HG03520 (cell line): ENCODE measurements around the gene GALT.

Source experiments
- ATAC-seq: cut with Tn5 transposase; IDR thresholded peaks from one replicate; pipeline ENCODE4 v1.9.1; 2021; ENCODE audit warnings: mild to moderate bottlenecking, moderate library complexity; ENCODE audit not compliant: unreplicated experiment

GALT gene

DNA sequence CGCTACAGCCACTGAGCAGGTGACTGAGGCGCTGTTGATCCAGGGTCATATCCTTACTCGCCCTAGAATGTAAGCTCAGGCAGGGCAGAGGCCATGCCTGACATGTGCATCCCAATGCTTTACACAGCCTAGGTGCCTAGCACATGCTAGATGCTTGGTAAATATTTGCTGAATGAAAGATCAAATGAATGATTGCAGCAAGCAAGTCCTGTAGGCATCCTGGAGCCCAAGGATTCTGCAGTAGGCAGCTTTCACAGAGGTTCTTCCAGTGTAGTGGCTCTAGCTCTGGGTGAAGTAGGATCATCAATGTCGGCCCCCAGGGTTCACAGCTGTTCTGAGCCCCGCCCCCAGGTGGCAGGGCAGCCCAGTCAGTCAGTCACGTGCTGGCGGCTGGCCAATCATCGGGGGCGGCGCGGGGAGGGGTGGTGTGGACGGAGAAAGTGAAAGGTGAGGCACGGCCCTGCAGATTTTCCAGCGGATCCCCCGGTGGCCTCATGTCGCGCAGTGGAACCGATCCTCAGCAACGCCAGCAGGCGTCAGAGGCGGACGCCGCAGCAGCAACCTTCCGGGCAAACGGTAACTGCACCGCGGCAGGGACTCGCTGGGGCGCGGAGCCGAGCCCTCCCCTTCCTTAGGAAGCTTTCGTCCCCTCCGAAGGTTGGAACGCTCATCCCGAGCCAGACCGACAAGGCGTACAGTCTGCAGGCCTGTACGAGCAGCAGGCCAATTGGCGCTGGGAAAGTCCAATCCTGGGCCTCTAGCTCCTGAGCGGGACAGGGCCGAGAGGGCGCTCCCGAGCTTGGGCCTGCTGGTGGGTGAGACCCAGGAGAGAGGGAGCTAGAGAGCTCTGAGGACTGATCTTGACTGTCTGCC lies at the start of gene GALT:
TSS of gene GALT (plus strand) at position 465 of the 873 bp plus-strand sequence. CDS start at position 495, 30 bp downstream.
- ATAC-seq = peak; percentile 80

DNA sequence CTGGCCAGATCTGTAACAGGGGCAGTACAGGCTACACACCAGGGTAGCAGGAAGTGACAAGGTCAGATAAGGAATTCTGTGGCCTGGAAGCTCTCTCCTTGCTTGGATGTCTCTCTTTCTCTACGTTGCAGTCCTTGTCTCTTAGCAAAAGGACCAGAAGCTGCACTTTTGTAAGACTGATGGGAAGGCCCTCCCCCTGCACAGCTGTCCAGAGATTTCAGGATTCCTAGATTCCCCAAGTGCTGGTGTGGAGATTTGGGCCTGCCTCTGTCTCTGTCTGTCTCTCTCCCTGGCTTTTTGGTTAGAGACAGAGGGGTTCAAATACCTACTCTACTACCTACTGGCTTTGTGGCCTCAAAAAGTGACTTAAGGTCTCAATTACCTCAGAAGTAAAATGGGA lies 46.9 kb upstream of the GALT start:
- ATAC-seq = no peak

GRCh38 chr9:34600908-34601307 lies 45.6 kb upstream of the GALT start:
- no peak for ATAC-seq

- no peak for ATAC-seq
Observed at GRCh38 chr9:34601937-34602573, 44.4 kb upstream of the GALT start.

DNA sequence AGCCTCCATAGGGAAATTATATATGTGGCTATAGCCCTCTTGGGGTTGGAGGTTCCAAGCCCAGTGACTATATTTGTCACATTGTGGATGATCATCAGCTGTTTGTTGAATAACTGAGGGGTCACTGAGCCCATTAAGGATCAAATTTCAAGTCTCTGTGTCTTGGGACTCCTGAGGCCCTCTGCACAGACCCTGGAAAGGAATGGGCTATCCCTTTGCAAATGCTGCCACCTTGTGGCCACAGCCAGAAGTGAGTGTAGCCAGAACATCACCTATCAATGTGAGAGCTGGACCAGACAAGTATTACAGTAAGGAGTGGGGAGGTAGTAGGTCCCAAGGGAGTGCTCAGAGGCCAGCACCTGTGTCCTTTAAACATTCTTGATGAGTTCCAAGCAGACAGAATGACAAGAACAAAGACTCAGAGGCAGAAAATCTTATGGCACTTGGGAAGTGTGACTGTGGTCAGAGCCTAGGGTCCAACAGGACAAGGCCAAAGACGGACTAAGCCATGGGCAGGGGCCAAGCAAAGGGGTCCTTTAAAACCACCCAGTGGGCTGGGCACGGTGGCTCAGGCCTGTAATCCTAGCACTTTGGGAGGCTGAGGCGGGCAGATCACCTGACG lies 42.8 kb upstream of the GALT start:
- ATAC-seq = peak; percentile 48

- ATAC-seq = no peak
Observed at GRCh38 chr9:34606190-34606589, 40.3 kb upstream of the GALT start.

DNA sequence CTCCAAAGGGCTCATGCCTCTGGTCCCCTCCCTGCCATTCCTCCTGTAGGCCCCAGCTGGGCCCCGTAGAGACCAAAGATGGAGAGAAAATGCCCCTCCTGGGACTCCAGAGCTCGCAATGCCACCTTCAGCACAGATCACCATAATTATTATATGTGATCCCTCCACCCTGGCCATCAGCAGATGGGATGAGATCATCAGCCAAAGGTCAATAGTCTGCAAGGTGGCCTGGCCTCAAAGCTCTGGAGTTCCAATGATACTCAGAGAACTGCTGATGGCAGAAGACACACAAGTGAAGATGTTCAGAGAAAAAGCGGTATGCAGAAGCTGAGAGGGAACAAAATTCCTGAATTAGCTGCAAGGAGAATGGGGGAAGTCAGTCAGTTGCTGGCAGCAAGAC lies 39.6 kb upstream of the GALT start:
- no peak for ATAC-seq

DNA sequence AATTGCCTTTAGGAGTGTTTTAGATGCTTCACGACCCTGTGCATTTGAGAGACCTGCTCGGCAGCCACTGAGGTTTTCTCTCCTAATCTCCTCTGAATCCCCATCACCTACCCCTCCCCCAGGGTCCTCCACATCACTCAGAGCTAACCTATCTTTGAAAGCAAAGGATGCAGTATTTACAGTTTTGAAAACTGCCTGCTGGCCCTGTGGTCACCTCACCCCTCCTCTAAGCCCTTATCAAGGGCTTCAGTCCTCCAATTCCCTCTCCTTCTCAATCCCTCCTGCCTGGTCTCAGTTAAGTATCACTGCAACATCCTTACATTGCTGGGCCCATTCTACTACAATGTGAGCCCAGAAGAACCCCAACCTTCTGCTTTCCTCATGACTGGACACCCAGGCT lies 39.1 kb upstream of the GALT start:
- no peak for ATAC-seq

- no peak for ATAC-seq
Observed at GRCh38 chr9:34610434-34611206, 35.9 kb upstream of the GALT start.

- ATAC-seq = no peak
Observed at GRCh38 chr9:34611251-34611810, 35.1 kb upstream of the GALT start.

DNA sequence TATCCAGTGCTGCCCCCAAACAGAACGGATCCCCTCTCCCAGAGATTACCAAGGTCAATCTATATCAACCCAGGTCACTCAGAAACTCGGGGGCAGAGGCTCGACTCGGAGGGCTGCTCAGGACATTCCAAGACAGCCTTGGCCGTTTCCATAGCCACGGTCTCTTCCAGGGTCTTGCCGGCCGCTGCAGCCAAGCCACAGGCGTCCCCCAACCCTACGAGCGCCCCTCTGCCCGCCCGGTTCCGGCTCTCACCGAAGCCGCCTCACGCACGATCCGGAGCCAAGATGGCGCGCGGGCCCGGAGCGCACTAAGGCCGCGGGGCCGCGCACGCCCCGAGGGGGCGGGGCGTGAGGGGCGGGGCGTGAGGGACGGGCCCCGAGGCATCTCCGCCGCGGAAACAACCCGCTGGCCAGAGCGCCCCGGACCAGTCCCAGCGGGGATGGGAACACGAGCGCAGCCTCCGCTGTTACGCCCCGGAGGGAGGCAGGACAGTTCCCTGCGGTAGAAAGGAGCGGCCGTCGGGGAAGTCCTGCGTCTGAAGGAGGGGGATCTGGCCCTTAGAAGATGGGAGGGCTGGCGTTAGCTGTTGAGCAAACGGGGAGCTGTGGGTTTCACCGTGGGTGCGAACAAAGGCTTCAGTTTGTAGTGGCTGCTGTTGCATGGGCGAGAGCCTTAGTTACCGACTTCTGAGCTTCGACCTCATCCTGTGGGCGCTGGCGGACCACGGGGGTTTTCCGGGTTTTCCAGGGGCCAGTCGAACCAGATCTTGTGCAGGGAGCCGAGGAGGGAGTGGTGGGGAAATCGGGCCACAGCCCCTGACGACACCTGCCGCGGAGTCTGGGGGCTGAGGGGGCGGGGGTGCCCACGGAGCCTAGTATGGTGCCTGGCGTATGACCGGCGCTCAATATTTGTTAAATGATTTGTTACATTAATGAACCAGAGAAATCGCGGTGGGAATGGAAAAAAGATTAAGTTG lies 34.4 kb upstream of the GALT start, which contains the start of gene RPP25L:
TSS of gene RPP25L (minus strand) at position 287 of the 977 bp plus-strand sequence. CDS start 801 bp downstream, outside the sequence.
- ATAC-seq = peak; percentile 85

DNA sequence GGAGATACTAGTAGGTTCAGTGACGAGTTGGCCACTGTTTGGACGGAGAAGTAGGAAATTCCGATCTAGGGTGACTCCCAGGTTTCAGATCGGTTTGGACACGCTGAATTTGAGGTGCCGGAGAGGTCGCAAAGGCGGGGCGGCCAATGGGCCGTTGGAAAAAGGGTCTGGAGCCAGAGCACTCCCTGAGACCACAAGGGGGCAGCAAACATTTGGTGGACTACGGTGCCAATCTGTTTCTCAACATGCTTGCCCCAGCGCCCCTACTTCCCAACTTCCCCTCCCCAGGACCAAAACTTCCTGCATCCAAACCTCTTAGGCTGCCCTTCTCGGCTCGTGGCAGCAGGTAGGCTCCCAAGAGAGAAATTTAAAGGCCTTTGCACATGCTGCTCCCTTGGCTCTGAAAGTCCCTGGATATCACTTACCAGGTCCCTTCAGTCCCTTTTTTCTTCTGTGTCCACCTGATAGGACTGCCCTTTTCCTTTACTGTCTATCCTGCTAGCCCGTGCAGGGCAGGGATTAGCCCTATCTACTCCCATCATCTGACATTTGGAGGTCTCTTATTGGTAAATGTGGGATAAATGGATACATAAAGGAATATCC lies 33.6 kb upstream of the GALT start:
- no peak for ATAC-seq

- ATAC-seq = no peak
Observed at GRCh38 chr9:34615132-34615531, 31.3 kb upstream of the GALT start.

DNA sequence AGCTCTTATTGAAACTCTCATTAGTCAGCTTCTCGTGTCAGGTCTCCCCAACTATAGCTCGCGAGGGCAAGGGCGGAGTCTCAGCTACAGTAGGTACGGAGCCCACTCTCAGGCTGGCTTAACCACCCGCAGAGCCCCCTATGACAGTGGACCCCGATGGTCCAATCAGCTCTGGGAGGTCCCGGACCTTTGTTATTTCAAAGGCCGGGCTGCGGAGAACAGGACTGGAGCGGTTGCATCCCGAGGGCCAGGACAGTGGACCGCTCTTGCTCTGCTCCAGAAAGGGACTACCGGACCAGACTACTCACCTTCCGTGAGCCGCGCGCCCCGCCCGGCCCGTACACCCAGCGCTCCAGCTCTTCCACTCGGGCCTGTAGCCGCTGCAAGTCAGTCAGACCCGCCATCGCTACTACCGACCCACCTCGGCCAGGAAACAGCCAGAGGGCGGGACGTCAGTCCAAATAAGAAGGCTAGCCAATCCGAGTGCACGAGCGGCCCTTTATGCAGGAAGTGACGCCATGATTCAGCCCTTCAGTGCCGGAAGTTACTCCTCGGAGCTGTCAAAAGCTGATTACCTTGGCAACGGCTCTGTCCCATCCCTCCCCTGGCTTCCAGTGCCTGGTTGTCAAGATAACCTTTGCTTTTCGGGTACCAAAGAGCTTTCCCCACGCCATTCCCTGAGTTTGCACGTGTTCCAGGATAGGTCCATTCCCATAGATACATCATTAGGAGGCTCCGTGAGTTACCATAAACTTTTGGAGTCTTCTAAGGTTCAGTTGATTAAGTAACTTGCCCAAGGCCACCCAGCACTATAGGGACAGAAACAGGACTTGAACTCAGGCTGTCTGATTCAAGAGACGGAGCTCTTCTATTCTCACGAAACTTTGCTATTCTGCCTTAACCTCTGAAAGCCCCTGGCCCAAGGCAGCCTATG lies 26.1 kb upstream of the GALT start, which contains the start of gene DCTN3:
TSS of gene DCTN3 (minus strand) at position 435 of the 934 bp plus-strand sequence. CDS start at position 404, 31 bp downstream.
- ATAC-seq = peak; percentile 94

- ATAC-seq = no peak
Observed at GRCh38 chr9:34623374-34624235, 22.9 kb upstream of the GALT start.

GRCh38 chr9:34624475-34625185 lies 21.8 kb upstream of the GALT start:
- ATAC-seq = no peak
